Measurements from ENCODE around the gene SHROOM2. TPM values are rescaled to one million over a fixed set of nuclear protein-coding genes. Genes with fewer than 3 reads are reported as not detected.

Gene SHROOM2
- polyA plus RNA-seq, 1 donor (not counting 4 experiments of a cell fraction or from before 2014, with no cell fraction given), result 3.3 TPM

GRCh38 chrX:9862953-9863352 lies 76.7 kb downstream of the SHROOM2 start:
- FAIRE-seq (no peak), DNase-seq (ENCODE audit: low read depth, low spot score) (no peak)
- Histone ChIP-seq H3K4me2 (ENCODE audit: control insufficient read depth, extremely low read depth, insufficient read depth, low read depth, low read length) (no peak overlapping the region), H3K9ac (ENCODE audit: control insufficient read depth, extremely low read depth, insufficient read depth, low read length) (no peak overlapping the region), H4K20me1 (ENCODE audit: control insufficient read depth, extremely low read depth, insufficient read depth, low read length) (no peaks in the 10 kb centered on the region), H3K27me3 (ENCODE audit: control insufficient read depth, extremely low read depth, insufficient read depth, low read length) (no peaks in the 10 kb centered on the region), H3K79me2 (ENCODE audit: control insufficient read depth, insufficient read depth, low read length) (no peaks in the 10 kb centered on the region), H3K9me1 (ENCODE audit: control insufficient read depth, extremely low read depth, insufficient read depth, low read length) (no peaks in the 10 kb centered on the region), H3K27ac (ENCODE audit: control insufficient read depth, insufficient read depth, low read length) (no peak overlapping the region), H3K9me3 (ENCODE audit: control insufficient read depth, low read depth, low read length) (no peaks in the 10 kb centered on the region), H3K36me3 (ENCODE audit: control insufficient read depth in 2 of 2, extremely low read depth in 1 of 2, insufficient read depth in 2 of 2, low read length in 2 of 2) (no peaks in the 10 kb centered on the region), H2AFZ (ENCODE audit: control insufficient read depth, low read length) (no peak overlapping the region), H3K4me3 (ENCODE audit: control insufficient read depth in 2 of 3, extremely low read depth in 1 of 3, insufficient read depth in 2 of 3, low read depth in 1 of 3, low read length in 3 of 3) (no peak overlapping the region), H3K4me1 (ENCODE audit: control insufficient read depth, extremely low read depth, insufficient read depth, low read length) (peaks cover 13% of the 10 kb centered on the region)
- dilution Hi-C loops (cut with MboI; ENCODE audit: extremely low pct_ligation_motif_present, low sequenced_read_pairs), result no loop called here
- TF ChIP-seq EZH2 (IDR thresholded peaks at IDR 0.05; ENCODE audit: low read length), result no peak
- TF ChIP-seq CTCF (optimal IDR thresholded peaks at IDR 0.05 in 1 of 3, IDR thresholded peaks at IDR 0.05 in 1 of 3, conservative IDR thresholded peaks at IDR 0.05 in 1 of 3; ENCODE audit: extremely low read depth in 1 of 3, insufficient read depth in 2 of 3, low read length in 3 of 3), result no peak

GRCh38 chrX:9864011-9864410 lies 77.8 kb downstream of the SHROOM2 start:
- Histone ChIP-seq H3K79me2 (ENCODE audit: control insufficient read depth, insufficient read depth, low read length) (no peaks in the 10 kb centered on the region), H3K27ac (ENCODE audit: control insufficient read depth, insufficient read depth, low read length) (no peak overlapping the region), H3K4me2 (ENCODE audit: control insufficient read depth, extremely low read depth, insufficient read depth, low read depth, low read length) (no peak overlapping the region), H3K4me3 (ENCODE audit: control insufficient read depth in 2 of 3, extremely low read depth in 1 of 3, insufficient read depth in 2 of 3, low read depth in 1 of 3, low read length in 3 of 3) (no peak overlapping the region), H3K9me1 (ENCODE audit: control insufficient read depth, extremely low read depth, insufficient read depth, low read length) (no peaks in the 10 kb centered on the region), H3K9ac (ENCODE audit: control insufficient read depth, extremely low read depth, insufficient read depth, low read length) (no peak overlapping the region), H3K9me3 (ENCODE audit: control insufficient read depth, low read depth, low read length) (no peaks in the 10 kb centered on the region), H4K20me1 (ENCODE audit: control insufficient read depth, extremely low read depth, insufficient read depth, low read length) (no peaks in the 10 kb centered on the region), H3K4me1 (ENCODE audit: control insufficient read depth, extremely low read depth, insufficient read depth, low read length) (peaks cover 13% of the 10 kb centered on the region), H2AFZ (ENCODE audit: control insufficient read depth, low read length) (no peak overlapping the region), H3K36me3 (ENCODE audit: control insufficient read depth in 2 of 2, extremely low read depth in 1 of 2, insufficient read depth in 2 of 2, low read length in 2 of 2) (no peaks in the 10 kb centered on the region), H3K27me3 (ENCODE audit: control insufficient read depth, extremely low read depth, insufficient read depth, low read length) (no peaks in the 10 kb centered on the region)
- DNase-seq (ENCODE audit: low read depth, low spot score), result no peak
- TF ChIP-seq CTCF (optimal IDR thresholded peaks at IDR 0.05 in 1 of 3, IDR thresholded peaks at IDR 0.05 in 1 of 3, conservative IDR thresholded peaks at IDR 0.05 in 1 of 3; ENCODE audit: extremely low read depth in 1 of 3, insufficient read depth in 2 of 3, low read length in 3 of 3) (no peak), EZH2 (IDR thresholded peaks at IDR 0.05; ENCODE audit: low read length) (no peak)
- dilution Hi-C loops (cut with MboI; ENCODE audit: extremely low pct_ligation_motif_present, low sequenced_read_pairs), result no loop called here
- FAIRE-seq, result no peak

All from keratinocyte (primary cell).